ENCODE results near the gene CRYBB2. TPM values are rescaled to one million over a fixed set of nuclear protein-coding genes. Genes with fewer than 3 reads are reported as not detected.
"Not testable (repeated sequence)": the region's sequence is repeated elsewhere in the genome, so short reads cannot be mapped to it uniquely, and the experiment has no call there.

CRYBB2 gene
- total RNA-seq, 1 experiment from 2014 or later: not detected

DNA sequence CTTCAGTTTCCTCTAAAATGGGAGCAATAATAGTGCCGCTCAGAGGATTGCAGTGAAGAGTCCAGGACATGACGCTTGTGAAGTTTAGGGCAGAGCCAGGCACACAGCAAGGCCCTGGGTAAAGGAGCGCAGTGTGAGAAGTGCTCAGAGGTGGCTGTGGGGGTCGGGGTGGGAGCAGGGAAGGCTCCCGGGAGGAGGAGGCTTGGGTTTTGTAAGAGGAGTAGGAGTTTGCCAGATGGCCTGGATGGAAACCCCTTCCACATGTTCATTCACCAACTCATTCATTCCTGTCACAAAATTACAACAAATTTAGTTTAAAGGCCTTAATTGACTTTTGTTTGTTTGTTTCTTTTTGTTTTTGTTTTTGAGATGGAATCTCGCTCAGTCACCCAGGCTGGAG, 17.0 kb downstream of the CRYBB2 start:
- no peaks in the 10 kb centered on the region for H3K9me3 ChIP-seq (ENCODE audit: low read depth, low read length, poor library complexity, severe bottlenecking)
- ChIA-PET CTCF (interaction anchor here (0.6 to 1.0 kb wide), 2 partner anchors 97 to 502 kb away, joined by 3 to 4 read pairs; no protein-coding TSS in a partner anchor), POLR2A (ENCODE audit: low non-redundant PET) (no interaction called here)
- no peaks in the 10 kb centered on the region for H3K36me3 ChIP-seq (ENCODE audit: insufficient read depth, low read length, poor library complexity, severe bottlenecking)
- no peak for DNase-seq (ENCODE audit: low spot score)
- H3K27ac ChIP-seq (ENCODE audit: low read depth, low read length, poor library complexity, severe bottlenecking): no peak overlapping the region
- BruUV-seq (replicated peaks): no TSS peak
- TF ChIP-seq EZH2 (IDR thresholded peaks at IDR 0.05; ENCODE audit: borderline replicate concordance, low read depth, low read length, poor library complexity, severe bottlenecking): no peak
- H3K4me3 ChIP-seq (ENCODE audit: low read depth, low read length, poor library complexity, severe bottlenecking): no peak overlapping the region
- no peaks in the 10 kb centered on the region for H3K4me1 ChIP-seq (ENCODE audit: insufficient read depth, low read length, poor library complexity, severe bottlenecking)
- no peaks in the 10 kb centered on the region for H3K27me3 ChIP-seq (replicated peaks; ENCODE audit: insufficient read depth, low read depth, low read length, poor library complexity)
- intact Hi-C loops (cut with micrococcal nuclease; ENCODE audit: unreplicated experiment): loop anchor here (5.0 to 10.0 kb wide), 2 partner anchors 96 to 538 kb away; no protein-coding TSS in a partner anchor

GRCh38 chr22:25237503-25237902, 18.1 kb downstream of the CRYBB2 start:
- intact Hi-C loops (cut with micrococcal nuclease; ENCODE audit: unreplicated experiment): loop anchor here (5.0 to 10.0 kb wide), 2 partner anchors 95 to 537 kb away; no protein-coding TSS in a partner anchor
- no peak for DNase-seq (ENCODE audit: low spot score)
- Histone ChIP-seq H3K9me3 (ENCODE audit: low read depth, low read length, poor library complexity, severe bottlenecking) (no peaks in the 10 kb centered on the region), H3K36me3 (ENCODE audit: insufficient read depth, low read length, poor library complexity, severe bottlenecking) (no peaks in the 10 kb centered on the region), H3K4me1 (ENCODE audit: insufficient read depth, low read length, poor library complexity, severe bottlenecking) (no peaks in the 10 kb centered on the region), H3K27ac (ENCODE audit: low read depth, low read length, poor library complexity, severe bottlenecking) (no peak overlapping the region), H3K27me3 (replicated peaks; ENCODE audit: insufficient read depth, low read depth, low read length, poor library complexity) (no peaks in the 10 kb centered on the region), H3K4me3 (ENCODE audit: low read depth, low read length, poor library complexity, severe bottlenecking) (no peak overlapping the region)
- ChIA-PET CTCF (no interaction called here), POLR2A (ENCODE audit: low non-redundant PET) (no interaction called here)
- no TSS peak for BruUV-seq (replicated peaks)
- TF ChIP-seq, protein P1, sequence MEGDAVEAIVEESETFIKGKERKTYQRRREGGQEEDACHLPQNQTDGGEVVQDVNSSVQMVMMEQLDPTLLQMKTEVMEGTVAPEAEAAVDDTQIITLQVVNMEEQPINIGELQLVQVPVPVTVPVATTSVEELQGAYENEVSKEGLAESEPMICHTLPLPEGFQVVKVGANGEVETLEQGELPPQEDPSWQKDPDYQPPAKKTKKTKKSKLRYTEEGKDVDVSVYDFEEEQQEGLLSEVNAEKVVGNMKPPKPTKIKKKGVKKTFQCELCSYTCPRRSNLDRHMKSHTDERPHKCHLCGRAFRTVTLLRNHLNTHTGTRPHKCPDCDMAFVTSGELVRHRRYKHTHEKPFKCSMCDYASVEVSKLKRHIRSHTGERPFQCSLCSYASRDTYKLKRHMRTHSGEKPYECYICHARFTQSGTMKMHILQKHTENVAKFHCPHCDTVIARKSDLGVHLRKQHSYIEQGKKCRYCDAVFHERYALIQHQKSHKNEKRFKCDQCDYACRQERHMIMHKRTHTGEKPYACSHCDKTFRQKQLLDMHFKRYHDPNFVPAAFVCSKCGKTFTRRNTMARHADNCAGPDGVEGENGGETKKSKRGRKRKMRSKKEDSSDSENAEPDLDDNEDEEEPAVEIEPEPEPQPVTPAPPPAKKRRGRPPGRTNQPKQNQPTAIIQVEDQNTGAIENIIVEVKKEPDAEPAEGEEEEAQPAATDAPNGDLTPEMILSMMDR (conservative IDR thresholded peaks at IDR 0.05; ENCODE audit: low read depth, low read length): no peak
- TF ChIP-seq EZH2 (IDR thresholded peaks at IDR 0.05; ENCODE audit: borderline replicate concordance, low read depth, low read length, poor library complexity, severe bottlenecking): no peak

- BruUV-seq (replicated peaks); H3K27me3 ChIP-seq (replicated peaks; ENCODE audit: insufficient read depth, low read depth, low read length, poor library complexity); POLR2A ChIA-PET (ENCODE audit: low non-redundant PET); H3K4me1 ChIP-seq (ENCODE audit: insufficient read depth, low read length, poor library complexity, severe bottlenecking); H3K4me3 ChIP-seq (ENCODE audit: low read depth, low read length, poor library complexity, severe bottlenecking); DNase-seq (ENCODE audit: low spot score); H3K27ac ChIP-seq (ENCODE audit: low read depth, low read length, poor library complexity, severe bottlenecking); H3K36me3 ChIP-seq (ENCODE audit: insufficient read depth, low read length, poor library complexity, severe bottlenecking); H3K9me3 ChIP-seq (ENCODE audit: low read depth, low read length, poor library complexity, severe bottlenecking): not testable (repeated sequence)
- intact Hi-C loops (cut with micrococcal nuclease; ENCODE audit: unreplicated experiment): loop anchor here (5.0 to 10.0 kb wide), 2 partner anchors 94 to 537 kb away; no protein-coding TSS in a partner anchor
- CTCF ChIA-PET: interaction anchor here (0.6 kb wide), 1 partner anchor 457 kb away, joined by 3 read pairs; no protein-coding TSS in a partner anchor
These were observed 18.6 kb downstream of the CRYBB2 start for GRCh38 chr22:25238058-25238457.

- H3K36me3 ChIP-seq (ENCODE audit: insufficient read depth, low read length, poor library complexity, severe bottlenecking); H3K27me3 ChIP-seq (replicated peaks; ENCODE audit: insufficient read depth, low read depth, low read length, poor library complexity); POLR2A ChIA-PET (ENCODE audit: low non-redundant PET); H3K9me3 ChIP-seq (ENCODE audit: low read depth, low read length, poor library complexity, severe bottlenecking); DNase-seq (ENCODE audit: low spot score); CTCF ChIA-PET; intact Hi-C loops (cut with micrococcal nuclease; ENCODE audit: unreplicated experiment); H3K4me3 ChIP-seq (ENCODE audit: low read depth, low read length, poor library complexity, severe bottlenecking); H3K27ac ChIP-seq (ENCODE audit: low read depth, low read length, poor library complexity, severe bottlenecking); H3K4me1 ChIP-seq (ENCODE audit: insufficient read depth, low read length, poor library complexity, severe bottlenecking); BruUV-seq (replicated peaks): not testable (repeated sequence)
These were observed 35.7 kb downstream of the CRYBB2 start for GRCh38 chr22:25255169-25255568.

- H3K4me3 ChIP-seq (ENCODE audit: low read depth, low read length, poor library complexity, severe bottlenecking); H3K27ac ChIP-seq (ENCODE audit: low read depth, low read length, poor library complexity, severe bottlenecking); DNase-seq (ENCODE audit: low spot score); H3K9me3 ChIP-seq (ENCODE audit: low read depth, low read length, poor library complexity, severe bottlenecking); POLR2A ChIA-PET (ENCODE audit: low non-redundant PET); H3K4me1 ChIP-seq (ENCODE audit: insufficient read depth, low read length, poor library complexity, severe bottlenecking); H3K36me3 ChIP-seq (ENCODE audit: insufficient read depth, low read length, poor library complexity, severe bottlenecking); CTCF ChIA-PET; intact Hi-C loops (cut with micrococcal nuclease; ENCODE audit: unreplicated experiment); BruUV-seq (replicated peaks); H3K27me3 ChIP-seq (replicated peaks; ENCODE audit: insufficient read depth, low read depth, low read length, poor library complexity): not testable (repeated sequence)
These were observed 48.1 kb downstream of the CRYBB2 start for GRCh38 chr22:25267567-25267966.

GRCh38 chr22:25268902-25269301, 49.5 kb downstream of the CRYBB2 start:
- CTCF ChIA-PET: not testable (repeated sequence)

DNA sequence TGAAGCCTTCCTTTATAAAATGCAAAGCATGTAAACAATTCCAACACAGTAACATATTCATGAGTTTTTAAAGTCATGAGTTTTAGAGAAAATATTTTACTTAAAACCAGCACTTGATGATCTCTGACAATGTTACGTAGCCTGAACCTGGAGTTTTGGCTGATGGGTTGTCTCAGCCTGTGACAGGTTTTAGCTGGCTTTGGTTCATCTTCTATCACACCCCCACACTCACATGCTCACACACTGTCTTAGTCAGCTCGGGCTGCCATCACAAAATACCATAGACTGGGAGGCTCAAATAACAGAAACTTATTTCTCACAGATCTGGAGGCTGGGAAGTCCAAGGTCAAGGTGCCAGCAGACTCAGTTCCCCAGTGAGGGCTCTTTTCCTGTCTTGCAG, 50.6 kb downstream of the CRYBB2 start:
- H3K36me3 ChIP-seq (ENCODE audit: insufficient read depth, low read length, poor library complexity, severe bottlenecking); H3K4me3 ChIP-seq (ENCODE audit: low read depth, low read length, poor library complexity, severe bottlenecking); POLR2A ChIA-PET (ENCODE audit: low non-redundant PET); DNase-seq (ENCODE audit: low spot score); H3K9me3 ChIP-seq (ENCODE audit: low read depth, low read length, poor library complexity, severe bottlenecking); H3K27ac ChIP-seq (ENCODE audit: low read depth, low read length, poor library complexity, severe bottlenecking); CTCF ChIA-PET; intact Hi-C loops (cut with micrococcal nuclease; ENCODE audit: unreplicated experiment); BruUV-seq (replicated peaks); H3K4me1 ChIP-seq (ENCODE audit: insufficient read depth, low read length, poor library complexity, severe bottlenecking): not testable (repeated sequence)
- H3K27me3 ChIP-seq (replicated peaks; ENCODE audit: insufficient read depth, low read depth, low read length, poor library complexity): peaks cover 11% of the 10 kb centered on the region

More at GRCh38 chr22:25268902-25269301, 49.5 kb downstream of the CRYBB2 start:
- H3K9me3 ChIP-seq (ENCODE audit: low read depth, low read length, poor library complexity, severe bottlenecking); H3K4me3 ChIP-seq (ENCODE audit: low read depth, low read length, poor library complexity, severe bottlenecking); H3K27me3 ChIP-seq (replicated peaks; ENCODE audit: insufficient read depth, low read depth, low read length, poor library complexity); H3K27ac ChIP-seq (ENCODE audit: low read depth, low read length, poor library complexity, severe bottlenecking); H3K4me1 ChIP-seq (ENCODE audit: insufficient read depth, low read length, poor library complexity, severe bottlenecking); BruUV-seq (replicated peaks); H3K36me3 ChIP-seq (ENCODE audit: insufficient read depth, low read length, poor library complexity, severe bottlenecking); DNase-seq (ENCODE audit: low spot score); POLR2A ChIA-PET (ENCODE audit: low non-redundant PET); intact Hi-C loops (cut with micrococcal nuclease; ENCODE audit: unreplicated experiment): not testable (repeated sequence)

Data from A673 (cell line).